HuH-7 (cell line): ENCODE results near the gene TCF12.

ENCODE experiments used
- DNase-seq: peaks from one replicate; pipeline ENCODE4 v3.0.0; 2011; ENCODE audit warnings: low spot score

TCF12 gene

DNA sequence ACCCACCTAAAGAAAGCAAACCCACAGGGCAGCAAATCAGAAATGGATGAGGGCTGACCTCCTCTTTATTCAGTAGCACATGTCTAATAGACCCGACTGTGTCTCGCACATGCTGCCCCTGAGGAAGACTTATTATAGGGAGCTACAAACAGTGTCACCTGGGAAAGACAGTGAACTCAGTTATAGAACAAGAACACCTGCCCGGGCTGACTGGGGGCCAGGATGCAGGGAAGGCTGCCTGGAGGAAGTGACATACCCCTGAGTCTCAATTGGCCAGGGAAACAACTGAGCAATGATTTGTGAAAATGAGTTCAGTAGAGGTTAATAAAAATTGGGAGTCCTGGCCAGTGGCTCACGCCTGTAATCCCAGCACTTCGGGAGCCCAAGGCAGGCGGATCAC, 379.2 kb downstream of the TCF12 start:
- DNase-seq: no peak

DNA sequence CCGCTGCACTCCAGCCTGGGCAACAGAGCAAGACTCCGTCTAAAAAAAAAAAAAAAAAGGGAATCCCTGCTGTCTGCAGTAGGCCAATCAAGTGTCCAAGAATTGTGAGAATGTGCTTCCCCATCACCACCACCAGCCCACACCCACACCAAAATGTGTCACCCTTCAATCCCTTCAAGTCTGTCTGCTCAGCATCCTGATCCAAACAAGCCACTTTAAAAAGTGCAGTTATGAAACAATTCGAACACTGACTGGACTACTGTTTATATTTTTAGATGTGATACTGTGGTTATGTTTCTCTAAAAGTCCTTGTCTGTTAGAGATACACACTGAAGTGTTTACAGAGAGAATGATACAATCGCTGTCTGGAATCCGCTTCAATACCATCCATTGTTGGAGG, 379.8 kb downstream of the TCF12 start:
- DNase-seq: no peak

DNA sequence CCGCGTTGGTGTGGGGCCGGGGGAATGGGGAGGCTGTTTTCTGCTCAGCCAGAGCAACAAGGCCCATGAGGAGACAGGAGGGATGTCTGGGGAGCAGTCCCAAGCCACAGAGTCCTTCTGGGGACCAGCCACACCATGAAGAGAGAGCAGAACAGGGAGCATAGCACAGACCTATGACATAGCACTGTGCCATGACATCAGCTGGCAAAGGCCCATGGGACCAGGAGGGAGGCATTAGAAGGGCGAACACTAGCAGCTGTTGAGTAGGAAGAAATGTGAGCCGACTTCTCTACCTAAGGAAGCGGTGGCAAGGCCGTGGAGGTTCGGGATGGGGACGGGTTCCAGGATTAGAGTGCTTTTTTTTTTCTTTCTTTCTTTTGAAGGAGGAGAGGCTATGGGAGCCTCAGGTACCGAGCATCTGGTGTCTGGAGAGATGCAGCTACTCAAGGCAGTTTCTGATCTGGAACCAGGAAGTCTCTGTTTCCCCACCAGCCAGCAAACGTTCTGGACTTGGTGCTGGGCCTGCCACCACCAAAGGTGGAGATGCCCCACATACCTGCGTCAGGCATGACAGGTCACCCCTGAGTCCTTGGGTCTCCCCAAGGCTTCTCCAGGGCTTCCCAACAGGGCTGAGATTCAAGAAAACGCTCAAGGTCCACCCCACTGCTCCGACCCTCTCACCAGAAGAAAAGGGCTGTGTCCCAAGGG, 380.6 kb downstream of the TCF12 start:
- DNase-seq: no peak

DNA sequence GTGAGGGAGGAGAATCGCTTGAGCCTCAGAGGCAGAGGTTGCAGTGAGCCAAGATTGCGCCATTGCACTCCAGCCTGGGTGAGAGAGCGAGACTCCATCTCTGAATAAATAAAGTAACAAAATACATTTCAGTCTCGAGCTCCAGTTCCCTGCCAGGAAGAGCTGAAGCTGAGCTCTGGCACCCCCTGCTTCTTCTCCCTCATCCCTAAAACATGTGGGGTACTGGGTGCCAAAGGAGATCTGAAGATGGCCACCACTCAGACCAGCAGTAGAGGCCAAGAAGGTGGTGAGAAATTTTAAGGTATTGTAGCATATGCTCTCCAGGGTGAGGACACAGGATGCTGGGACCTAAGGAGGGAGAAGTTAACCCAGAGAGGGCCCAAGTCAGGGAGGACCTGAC, 382.9 kb downstream of the TCF12 start:
- DNase-seq: no peak

DNA sequence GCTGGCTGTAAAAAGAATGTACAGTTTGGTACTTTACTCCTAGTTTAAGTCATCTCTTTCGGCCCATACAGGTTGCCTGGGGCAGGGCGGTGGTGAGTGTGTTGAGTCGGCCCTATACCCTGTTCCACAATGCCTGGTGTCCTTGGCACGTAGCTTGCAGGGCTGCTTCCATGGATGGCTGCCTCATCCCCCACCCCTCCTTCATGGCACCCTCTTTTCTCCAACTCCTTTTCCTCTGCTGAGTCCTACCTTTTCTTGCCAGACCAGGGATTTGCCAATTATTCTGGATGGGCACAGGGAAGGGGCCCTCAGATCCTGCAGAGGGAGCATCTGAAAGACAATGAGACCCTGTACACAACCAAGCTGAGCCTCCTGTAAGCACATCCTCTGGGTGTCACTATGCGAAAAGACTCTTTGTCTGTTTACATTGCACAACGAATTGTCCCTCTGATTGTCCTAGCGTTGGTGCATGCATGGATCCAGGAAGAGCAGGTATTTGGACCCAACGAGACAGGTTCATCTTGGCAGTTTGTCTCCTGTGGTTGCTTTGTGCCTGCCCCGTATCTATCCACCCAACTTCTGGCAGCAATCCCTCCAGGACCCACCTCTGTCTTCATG, 384.3 kb downstream of the TCF12 start:
- DNase-seq: no peak

DNA sequence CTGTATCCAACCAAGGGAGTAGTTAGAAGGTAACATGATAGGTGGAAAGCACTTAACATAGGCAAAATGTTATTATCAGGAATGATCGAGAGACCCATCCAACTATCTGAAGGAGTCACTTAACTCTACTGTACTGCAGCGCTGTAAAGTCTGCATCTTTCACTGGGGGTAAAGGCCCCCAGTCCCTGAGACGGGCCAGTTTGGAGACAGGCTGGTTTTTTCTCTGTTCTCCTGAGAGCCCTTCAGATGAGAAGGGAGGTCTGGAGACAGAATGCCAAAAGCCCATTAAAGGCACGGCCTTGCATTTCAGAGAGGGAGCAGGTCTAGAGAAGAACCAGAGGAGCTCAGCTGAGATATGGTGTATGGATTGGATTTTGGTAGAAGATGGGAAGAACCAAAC, 386.6 kb downstream of the TCF12 start:
- no peak for DNase-seq

DNA sequence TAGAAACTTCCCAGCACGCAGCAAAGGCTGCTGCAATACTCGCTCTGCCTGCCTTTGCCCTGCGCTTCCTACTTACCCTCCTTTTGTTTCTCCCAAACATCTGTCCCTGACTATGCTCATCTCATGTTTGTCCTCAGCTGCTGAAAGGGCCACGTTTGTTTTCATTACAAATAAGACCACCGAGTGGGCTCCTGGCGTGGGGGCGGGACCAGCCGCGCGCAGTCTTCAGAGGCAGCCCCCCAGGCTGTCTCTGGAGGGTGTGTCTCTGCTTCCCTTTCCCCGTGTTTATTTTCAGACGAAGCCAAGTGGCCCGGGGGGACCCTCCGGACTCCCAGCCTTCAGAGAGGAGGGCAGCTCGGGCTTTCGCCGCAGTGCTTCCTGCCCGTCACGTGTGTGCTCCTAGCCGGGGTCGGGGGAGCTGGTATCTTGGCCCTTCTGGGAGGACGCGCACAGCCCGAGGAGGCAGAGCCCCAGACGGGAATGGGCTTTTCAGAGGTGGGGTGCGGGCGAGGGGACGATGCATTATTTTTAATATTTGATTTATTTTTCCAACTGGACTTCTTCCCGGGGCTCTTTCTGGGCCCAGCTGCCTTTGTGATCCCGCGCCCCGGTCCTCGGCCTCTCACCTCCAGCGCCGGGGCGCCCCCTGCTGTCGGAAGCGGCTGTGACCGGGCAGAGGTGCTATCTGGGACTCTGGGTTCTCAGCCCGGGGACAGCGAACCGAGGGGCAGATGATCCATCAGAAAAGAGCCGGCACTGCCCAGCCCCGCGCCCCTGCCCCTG, 387.9 kb downstream of the TCF12 start:
- DNase-seq: peak; percentile 90

DNA sequence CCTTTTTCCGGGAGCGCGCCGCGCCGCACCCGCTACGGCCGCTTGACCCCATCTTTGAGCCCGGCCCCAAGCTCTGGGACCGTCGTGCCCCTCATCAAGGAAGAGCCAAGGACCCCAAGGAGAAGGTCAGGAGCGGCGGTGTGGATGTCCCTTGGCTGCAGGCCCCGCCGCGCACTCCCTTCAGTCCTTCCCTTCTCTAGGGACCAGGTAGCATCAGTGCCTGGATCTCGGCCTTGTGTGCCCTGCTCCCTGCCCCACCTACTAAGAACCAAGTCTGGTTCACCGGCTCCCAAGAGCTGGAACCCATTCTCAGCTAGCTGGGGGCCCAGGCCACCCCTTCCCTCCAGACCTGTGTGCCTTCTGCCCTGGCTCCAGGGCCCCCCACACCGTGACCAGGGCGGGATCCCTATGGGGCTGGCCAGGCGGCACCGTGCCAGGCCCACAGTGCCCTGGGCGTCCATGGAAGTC, 388.5 kb downstream of the TCF12 start:
- DNase-seq: peak; percentile 38

DNA sequence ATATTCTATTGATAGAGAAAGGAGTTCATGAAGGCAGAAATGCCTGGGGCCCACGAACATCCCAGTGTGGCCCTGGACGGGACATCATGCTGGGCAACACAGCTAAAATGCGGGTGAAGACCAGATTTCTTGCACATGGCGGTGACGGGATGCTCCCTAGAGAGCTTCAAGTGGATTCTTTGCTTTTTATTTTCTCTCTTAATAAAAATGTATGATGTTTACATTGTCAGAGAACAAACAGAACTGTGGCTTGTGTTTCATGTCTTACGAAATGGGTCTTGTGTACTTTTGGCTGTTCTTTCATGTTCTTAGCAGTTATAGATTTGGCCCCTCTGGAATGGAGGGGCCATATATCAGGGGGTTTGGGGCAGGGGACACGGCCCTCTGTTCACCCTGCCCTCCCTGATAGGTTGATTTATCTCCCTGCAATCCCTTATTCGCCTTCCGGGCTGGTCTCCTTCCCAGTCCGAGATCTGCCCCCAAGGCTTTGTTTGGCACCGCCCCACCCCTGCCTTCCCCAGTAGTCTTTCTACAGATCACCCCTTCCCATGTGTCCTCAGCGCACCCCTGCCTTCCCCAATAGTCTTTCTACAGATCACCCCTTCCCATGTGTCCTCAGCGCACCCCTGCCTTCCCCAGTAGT, 389.2 kb downstream of the TCF12 start:
- peak; percentile 33 for DNase-seq

DNA sequence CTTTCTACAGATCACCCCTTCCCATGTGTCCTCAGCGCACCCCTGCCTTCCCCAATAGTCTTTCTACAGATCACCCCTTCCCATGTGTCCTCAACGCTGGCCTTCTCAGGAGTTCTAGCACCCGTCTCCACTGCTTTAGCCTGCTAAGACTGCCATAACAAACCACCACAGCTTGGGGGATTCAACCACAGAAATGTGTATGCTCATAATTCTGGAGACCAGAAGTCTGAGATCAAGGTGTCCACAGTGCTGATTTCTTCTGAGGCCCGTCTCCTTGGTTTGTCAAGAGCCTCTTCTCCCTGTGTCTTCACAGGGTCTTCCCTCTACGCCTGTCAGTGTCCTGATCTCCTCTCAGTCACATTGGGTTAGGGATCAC, 389.7 kb downstream of the TCF12 start:
- no peak for DNase-seq

DNA sequence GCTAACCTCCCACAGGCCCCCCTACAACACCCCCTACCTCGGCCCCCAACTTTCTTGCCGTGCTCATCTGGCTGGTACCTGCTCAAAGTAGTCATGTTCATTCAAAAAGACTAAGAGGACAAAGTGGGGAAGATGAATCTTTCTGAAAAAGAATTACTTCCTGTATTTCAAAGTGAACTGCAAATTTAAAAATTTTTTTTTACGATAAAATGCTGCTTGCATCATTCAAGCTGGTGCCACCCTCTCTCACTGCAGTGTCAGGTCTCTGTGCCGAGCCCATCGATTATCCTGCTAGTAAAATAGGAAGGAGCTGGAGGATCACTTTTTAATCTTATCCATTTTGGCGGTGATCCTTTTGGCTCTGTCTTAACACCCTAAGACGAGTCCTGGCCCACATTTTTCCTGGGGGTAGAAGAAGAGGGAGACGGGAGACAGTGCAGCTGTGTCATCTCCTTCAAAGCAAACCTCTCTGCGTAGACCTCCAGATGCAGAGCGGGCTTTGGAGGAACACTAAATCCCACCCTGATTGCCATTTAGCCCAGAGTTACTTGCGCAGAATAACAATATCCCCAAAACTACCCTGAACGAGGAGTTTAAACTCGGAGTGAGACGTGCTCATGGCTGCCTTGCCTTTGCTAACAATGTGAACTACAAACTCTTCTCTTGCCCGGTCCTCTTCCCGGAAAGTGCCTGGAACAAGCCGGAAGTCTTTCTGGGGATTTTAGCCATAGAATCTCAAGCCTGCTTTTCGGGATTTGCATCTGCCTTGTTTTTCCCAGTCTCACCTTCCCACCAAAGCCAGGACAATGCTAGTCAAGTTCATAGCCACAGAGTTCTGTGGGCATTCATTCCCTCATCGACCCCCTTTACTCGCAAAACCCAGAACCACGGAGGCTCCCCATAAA, 391.7 kb downstream of the TCF12 start:
- no peak for DNase-seq

DNA sequence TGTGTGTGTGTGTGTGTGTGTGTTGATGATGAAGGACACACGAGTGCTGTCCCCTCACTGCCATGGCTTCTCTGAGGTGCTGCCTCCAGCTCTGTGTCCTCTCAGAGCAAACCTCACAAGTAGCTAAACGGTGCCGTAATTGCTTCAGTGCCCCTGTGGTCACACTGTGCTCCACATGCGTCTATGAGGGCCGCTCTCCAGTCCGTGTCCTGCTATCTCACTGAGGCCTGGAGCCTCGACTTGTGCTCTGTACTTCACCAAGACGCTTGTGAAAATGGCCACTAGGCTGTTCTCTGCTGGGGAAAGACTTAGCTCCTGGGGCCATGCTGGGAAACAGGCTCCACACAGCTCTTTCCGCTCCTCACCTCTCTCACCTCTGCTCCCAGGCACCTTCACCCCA, 392.4 kb downstream of the TCF12 start:
- DNase-seq: no peak

DNA sequence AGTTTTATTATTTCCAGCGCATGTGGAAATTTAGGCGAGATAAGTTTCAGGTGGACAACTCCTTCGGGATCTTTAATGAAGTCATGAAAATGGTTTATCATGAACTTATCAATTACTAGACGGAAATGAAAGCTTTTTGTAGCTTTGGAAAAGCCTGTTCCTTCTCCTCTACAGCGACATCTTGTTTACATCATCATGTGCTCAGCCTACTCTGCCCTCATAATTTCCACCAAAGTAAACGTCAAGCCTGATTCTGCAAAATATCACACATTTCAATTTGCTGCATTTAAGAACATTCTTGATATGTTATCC, 393.5 kb downstream of the TCF12 start:
- no peak for DNase-seq

DNA sequence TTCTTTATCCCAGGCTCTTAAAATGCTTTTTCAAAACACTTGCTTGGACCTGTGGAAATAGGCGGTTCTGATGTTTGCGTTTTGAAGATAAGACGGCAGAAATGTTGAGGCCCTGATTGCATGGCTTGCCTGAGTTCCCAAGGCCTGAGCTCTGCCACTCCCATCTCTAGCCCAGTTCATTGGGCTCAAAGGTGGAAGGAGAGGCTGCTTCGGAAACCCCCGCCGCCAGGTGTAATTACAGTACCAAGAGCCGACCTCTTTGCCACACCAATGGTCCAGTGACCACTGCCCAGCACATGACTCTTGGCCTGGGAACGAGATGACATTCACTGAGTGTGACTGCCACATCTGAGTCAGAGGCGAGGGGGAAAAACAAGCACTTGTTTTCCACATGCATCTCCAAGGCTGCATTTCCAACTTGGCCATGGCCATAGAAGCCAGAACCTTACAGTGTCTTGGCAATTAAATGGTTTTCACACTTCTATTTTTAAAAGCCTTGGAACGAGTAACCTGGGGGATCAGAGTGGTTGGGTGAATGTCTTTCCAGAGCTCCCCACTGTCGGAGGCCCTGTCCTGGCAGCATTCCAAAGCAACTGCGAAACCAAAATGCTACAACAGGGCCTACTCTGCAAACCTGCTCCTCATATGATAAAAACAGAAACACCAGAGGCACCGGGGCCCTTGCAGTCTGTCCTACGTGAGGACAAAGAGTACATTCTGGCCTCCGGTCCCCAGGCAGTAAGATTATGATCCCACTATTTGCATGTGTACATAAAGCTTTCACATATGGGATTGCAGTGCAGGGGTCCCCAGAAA, 394.1 kb downstream of the TCF12 start:
- DNase-seq: peak; percentile 80

DNA sequence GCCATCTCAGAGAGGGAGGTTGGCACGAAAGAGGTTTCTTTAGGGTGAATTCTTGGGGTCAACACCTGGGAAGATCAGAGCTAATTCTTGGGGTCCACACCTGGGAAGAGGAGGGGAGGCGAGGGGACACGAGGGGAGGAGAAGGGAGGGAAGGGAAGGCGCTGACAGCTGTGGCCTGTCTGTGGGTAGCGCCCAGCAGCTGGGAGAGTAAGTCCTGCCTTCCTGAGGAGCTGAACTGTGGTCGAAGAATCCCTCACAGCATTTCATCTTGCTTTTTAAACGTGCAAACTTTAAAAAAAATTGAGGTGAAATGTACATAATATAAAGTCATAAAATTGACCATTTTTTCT, 394.7 kb downstream of the TCF12 start:
- DNase-seq: no peak

DNA sequence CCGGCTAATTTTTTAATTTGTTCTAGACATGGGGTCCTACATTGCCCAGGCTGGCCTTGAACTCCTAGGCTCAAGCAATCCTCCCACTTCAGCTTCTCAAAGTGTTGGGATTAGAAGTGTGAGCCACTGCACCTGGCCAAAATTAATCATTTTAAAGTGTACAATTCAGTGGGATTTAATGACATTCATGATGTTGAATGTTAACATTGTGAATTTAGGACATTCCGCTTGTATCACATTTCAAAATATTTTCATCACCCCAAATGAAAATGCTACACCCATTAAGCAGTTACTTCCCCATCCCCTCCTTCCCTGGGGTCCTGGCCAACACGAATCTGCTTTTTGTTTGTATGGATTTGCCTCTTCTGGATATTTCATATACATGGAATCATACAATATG, 395.8 kb downstream of the TCF12 start:
- no peak for DNase-seq

DNA sequence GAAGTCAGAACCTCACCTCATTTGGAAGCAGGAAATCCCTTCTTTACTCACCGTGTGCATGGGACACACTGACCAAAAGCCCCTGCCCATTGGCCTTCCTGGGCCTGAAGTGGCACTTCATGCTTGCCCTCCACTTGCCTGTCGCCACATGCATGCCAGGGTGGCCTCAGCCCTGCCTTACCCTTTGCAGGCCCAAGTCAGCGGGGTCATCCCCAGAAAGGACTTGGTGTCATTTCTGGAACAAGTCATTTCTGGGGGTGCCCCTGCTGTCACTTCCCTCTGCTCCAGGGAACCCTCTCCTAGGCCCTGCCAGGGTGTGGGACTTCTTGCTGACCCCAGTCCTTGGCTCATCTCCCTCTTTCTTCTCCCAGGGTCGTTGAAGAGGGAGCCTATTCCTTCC, 398.0 kb downstream of the TCF12 start:
- DNase-seq: no peak

DNA sequence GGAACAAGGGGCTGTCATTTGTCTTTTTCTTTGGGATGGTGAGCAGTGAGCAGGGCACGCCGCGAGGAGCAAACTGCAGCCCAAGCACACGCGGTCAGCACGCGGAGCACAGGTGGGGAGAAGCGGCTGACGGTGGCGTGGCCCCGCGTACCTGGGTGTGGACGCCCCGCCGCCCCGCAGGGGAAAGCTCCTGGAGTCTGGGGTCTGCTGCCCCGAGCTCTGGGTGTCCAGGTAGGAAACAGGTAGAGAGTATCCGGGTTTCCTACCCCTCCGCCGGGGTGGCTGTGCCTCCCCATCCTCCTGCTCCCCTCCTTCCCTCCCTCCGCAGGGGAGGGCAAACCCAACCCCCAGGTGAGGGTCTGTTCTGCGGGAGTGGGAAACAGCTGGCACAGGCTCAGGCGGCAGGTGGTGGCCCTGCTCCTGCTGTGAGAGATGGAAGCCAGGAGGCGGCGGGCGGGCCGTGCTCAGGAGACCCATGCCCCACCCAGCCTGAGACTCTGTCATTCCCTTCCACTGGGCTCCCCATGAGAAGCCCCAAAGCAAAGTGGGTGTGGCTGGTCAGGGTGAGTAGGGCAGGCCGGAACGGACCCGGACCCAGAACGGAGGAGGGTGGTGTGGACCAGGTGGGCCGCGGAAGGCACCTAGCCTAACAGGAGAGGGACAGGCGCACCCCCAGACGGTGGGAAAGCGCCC, 400.9 kb downstream of the TCF12 start:
- no peak for DNase-seq

DNA sequence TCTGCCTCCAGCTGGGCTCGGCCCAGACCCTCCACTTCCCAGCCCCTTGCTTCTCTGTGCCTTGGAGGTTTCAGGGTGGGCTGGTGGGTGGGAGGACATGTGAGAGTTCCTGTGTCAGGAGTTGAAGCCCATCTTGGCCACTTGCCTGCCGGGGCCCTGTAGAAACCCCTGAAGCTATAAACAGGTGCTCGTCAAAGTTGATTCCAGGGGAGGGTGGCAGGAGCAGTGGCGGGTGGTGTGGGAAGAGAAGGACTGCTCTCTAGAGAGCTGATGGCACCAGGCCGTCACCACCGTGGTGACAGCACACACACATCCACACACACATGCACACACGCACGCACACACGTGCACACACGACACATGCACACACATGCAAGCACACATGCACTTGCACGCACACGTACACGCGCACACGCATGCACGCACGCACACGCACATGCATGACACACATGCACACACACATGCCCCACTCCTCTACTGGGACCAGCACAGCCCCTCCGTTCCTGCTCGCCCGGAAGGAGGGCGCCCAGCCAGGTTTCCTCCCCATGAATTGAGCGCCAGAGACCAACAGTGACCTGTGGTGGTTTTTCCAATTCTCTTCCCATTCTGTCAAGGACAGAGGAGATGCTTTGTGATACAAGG, 401.6 kb downstream of the TCF12 start:
- DNase-seq: no peak

DNA sequence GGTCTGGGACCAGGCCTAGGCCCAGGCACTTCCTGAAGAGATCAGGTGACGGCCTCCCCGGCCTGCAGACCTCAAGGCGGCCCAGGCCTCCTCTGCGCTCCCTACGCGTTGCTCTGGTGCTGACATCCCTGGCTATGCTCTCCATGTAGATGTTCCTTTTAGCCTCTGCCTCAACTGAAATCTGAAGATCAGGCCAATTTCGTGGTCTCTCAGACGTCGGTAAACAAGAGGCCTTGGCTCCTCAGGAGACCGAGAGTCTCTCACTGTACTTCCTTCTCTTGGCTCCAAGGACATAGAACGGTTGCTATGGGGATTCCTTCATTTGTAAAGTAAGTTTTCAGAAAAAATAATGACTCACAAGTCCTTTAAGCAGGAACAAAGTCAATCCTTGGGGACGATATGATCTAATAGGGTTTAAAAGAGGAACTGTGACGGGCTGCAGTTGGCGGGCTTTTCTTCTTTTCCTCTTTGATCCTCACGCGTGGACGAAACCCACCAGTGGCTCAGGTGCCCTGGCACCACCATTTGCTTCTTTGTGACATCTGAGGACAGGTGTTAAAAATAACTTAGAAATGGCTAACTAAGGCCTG, 402.3 kb downstream of the TCF12 start:
- no peak for DNase-seq
